Stimulated activated CD8-positive, alpha-beta memory T cell treated with anti-CD3 and anti-CD28 coated beads, Interleukin-12 subunit alpha, Interleukin-12 subunit beta, amount 100 ng/mL, for 4 hours (primary cell): ENCODE results near the gene CRABP2.
A peak's percentile ranks its signal among the peaks of the same experiment; 100 is the strongest.

Experiments used
- DNase-seq: peaks from one replicate; pipeline ENCODE4 v3.0.0-alpha.2; 2020; ENCODE audit warnings: low read depth

CRABP2 gene

GRCh38 chr1:156690675-156691036 is 14.7 kb downstream of the CRABP2 start:
- no peak for DNase-seq

- DNase-seq: no peak
Observed at GRCh38 chr1:156689953-156690674, 15.3 kb downstream of the CRABP2 start.

GRCh38 chr1:156689035-156689952 is 16.1 kb downstream of the CRABP2 start:
- peak; percentile 50 for DNase-seq

- no peak for DNase-seq
Observed at GRCh38 chr1:156684227-156684782, 21.1 kb downstream of the CRABP2 start.

- DNase-seq: no peak
Observed at GRCh38 chr1:156682166-156682890, 23.1 kb downstream of the CRABP2 start.

GRCh38 chr1:156681196-156681960 is 24.0 kb downstream of the CRABP2 start:
- no peak for DNase-seq

- DNase-seq: no peak
Observed at GRCh38 chr1:156680056-156680455, 25.3 kb downstream of the CRABP2 start.

- no peak for DNase-seq
Observed at GRCh38 chr1:156677616-156678596, 27.5 kb downstream of the CRABP2 start.

- no peak for DNase-seq
Observed at GRCh38 chr1:156676820-156677615, 28.4 kb downstream of the CRABP2 start, which contains the start of gene NES. Gene NES (minus strand): TSS chr1:156677407. CDS start chr1:156677264, 143 bp downstream.

GRCh38 chr1:156676114-156676819 is 29.1 kb downstream of the CRABP2 start:
- DNase-seq: no peak

GRCh38 chr1:156675210-156676113 is 29.9 kb downstream of the CRABP2 start:
- no peak for DNase-seq

GRCh38 chr1:156673387-156674121 is 31.8 kb downstream of the CRABP2 start:
- DNase-seq: no peak

GRCh38 chr1:156671804-156672203 is 33.6 kb downstream of the CRABP2 start:
- DNase-seq: no peak

GRCh38 chr1:156670791-156671190 is 34.6 kb downstream of the CRABP2 start:
- DNase-seq: no peak

- no peak for DNase-seq
Observed at GRCh38 chr1:156670359-156670758, 35.0 kb downstream of the CRABP2 start.

- no peak for DNase-seq
Observed at GRCh38 chr1:156669794-156670193, 35.6 kb downstream of the CRABP2 start.
